ENCODE results near the gene KISS1. TPM values are rescaled to one million over a fixed set of nuclear protein-coding genes. Genes with fewer than 3 reads are reported as not detected.

KISS1 gene
- polyA plus RNA-seq, 1 donor from 2014 or later = not detected

DNA sequence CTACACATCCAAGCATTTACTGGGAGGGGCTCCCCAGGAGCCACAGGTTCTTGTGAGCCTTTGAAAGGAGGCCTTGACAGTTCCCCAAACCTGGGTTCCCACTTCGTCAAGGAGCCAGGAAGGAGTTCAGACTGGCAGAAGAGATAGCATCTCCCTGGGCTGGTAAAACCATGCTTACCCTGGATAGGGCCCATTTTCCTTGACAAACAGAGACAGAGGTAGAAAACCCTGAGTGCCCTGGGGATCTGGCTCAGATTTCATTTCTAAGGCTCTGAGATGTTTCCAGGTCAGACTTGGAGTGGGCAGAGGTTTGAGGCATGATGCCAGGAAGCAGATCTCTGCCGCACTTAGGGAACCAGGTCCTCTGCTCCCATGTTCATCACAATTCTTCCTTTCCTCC lies 47.2 kb downstream of the KISS1 start:
- Mint-ChIP-seq H3K36me3 (no peaks in the 10 kb centered on the region), H3K9me3 (no peaks in the 10 kb centered on the region), H3K4me1 (peaks cover 0 to 4% (median 0%) of the 10 kb centered on the region in 3 donors), H3K27ac (no peak overlapping the region), H3K4me3 (peak overlapping the region in 3 of 4 donors; percentile 1 to 73 (median 35)), H3K27me3 (peaks cover 16% of the 10 kb centered on the region)

DNA sequence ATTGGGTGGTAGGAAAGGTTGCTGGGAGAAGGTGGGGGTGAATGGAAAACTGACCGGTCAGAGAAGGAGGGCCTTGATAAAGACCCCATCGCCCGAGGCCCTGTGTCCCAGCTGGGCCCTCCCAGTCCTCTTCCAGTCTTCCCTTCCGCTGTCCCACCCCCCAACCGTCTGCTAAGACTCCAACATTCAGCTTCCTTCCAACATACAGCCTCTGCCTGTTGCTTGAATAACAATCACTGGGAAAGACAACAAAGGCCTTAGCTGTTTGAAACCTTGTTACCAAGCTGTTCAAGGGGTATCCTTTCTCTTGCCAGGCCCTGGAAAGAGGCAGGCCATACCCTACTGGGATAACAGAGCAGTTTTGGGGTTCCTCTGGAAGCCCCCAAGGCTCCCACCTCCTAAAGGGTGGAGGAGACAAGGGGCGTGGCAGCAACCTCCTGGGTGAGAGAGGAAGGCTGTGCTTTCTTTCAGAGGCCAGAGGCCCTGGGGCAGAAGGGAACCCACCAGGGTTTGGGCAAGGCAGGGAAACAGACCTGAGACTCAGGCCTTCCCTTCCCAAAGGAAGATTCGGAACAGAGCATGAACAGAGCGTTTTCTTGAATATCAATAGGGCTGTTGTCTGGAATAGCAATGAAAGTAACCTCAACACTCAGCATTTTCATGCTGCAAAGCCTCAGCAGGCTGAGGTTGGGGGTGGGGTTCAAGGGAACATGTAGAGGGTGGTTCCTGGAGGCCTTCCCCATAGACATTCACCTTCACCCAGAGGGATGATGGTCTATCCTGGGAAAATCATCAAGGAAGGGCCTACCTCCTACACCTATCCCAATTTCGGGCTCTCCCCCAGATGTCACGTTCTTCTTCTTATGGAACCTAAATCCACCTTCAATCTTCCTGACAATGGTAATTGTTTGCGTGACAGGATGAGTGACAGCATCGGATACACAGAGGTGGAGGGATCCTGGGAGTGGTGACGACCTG lies 48.6 kb downstream of the KISS1 start:
- Mint-ChIP-seq H3K36me3 (no peaks in the 10 kb centered on the region), H3K4me1 (peaks cover 0 to 2% (median 0%) of the 10 kb centered on the region in 3 donors), H3K27ac (no peak overlapping the region), H3K27me3 (peaks cover 6% of the 10 kb centered on the region), H3K4me3 (peak overlapping the region in 2 of 4 donors; percentile 2 to 10), H3K9me3 (no peaks in the 10 kb centered on the region)

DNA sequence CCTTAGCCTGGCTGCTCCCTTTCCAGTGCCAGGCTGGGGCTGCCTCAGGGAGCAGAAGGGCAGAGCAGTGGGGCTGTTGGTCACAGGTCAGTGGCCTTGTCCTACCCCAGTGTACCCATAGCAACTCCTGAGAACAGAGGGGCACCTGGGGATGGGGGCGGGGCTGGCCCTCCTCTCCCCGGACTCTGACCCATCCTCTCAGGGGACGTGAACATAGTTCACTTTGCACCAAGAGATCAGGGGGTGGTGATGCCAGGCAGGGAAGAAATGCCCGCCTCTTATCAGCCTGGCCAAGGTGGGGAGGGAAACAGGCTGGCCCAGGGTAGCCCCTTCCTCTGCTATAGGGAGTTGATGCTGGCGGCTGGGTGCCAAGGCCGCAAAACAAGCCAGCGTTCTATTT lies 49.3 kb downstream of the KISS1 start:
- peaks cover 0 to 2% (median 0%) of the 10 kb centered on the region in 3 donors for H3K4me1 Mint-ChIP-seq
- H3K4me3 Mint-ChIP-seq = no peak overlapping the region
- no peaks in the 10 kb centered on the region for H3K36me3 Mint-ChIP-seq
- no peaks in the 10 kb centered on the region for H3K9me3 Mint-ChIP-seq
- H3K27me3 Mint-ChIP-seq = peaks cover 4% of the 10 kb centered on the region
- H3K27ac Mint-ChIP-seq = no peak overlapping the region

DNA sequence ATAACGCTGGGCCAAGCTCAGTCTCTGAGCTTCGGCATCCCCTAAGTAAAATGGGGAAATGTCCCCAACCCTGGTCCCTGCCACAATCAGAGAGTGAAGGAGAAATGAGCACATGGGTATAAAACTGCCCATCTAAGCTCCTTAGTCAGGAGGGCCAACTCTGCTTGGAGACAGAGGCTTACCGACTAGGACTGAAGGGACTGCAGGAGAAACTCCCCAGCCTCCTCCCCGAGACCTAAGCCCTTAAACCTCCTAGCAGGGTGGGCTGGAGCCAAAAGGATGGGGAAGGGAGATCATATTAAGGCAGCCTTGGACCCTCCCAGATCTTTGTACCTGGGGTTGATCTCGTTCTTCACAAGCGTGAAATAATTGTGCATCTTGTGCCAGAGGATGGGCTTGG lies 50.0 kb downstream of the KISS1 start:
- Mint-ChIP-seq H3K4me1 (peaks cover 0 to 2% (median 0%) of the 10 kb centered on the region in 3 donors), H3K4me3 (no peak overlapping the region), H3K27ac (no peak overlapping the region), H3K36me3 (no peaks in the 10 kb centered on the region), H3K27me3 (peaks cover 4% of the 10 kb centered on the region), H3K9me3 (no peaks in the 10 kb centered on the region)

DNA sequence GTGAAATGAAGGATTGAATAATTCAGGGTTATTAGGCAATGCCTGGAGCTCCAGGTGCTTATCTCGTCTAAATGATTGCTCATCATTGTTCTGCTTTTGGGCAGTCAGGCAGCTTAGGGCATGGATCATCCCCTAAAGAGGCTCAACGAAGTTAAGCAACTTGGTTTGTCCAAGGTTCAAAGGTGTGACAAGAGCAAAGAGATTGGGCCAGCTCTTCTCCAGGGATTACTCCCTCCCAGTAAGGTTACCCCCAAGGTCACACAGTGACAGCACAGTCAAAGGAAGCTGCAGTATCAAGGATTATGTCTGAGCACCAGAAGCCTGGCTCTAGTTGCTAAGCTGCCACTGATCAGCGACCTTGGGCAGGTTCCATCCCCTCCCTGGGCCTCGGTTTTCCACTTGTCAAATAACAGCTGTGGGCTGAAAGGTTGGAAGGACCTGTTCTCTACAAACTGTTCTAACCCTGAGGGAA lies 51.2 kb downstream of the KISS1 start:
- Mint-ChIP-seq H3K27ac (no peak overlapping the region), H3K36me3 (no peaks in the 10 kb centered on the region), H3K4me1 (peaks cover 0 to 2% (median 0%) of the 10 kb centered on the region in 3 donors)

DNA sequence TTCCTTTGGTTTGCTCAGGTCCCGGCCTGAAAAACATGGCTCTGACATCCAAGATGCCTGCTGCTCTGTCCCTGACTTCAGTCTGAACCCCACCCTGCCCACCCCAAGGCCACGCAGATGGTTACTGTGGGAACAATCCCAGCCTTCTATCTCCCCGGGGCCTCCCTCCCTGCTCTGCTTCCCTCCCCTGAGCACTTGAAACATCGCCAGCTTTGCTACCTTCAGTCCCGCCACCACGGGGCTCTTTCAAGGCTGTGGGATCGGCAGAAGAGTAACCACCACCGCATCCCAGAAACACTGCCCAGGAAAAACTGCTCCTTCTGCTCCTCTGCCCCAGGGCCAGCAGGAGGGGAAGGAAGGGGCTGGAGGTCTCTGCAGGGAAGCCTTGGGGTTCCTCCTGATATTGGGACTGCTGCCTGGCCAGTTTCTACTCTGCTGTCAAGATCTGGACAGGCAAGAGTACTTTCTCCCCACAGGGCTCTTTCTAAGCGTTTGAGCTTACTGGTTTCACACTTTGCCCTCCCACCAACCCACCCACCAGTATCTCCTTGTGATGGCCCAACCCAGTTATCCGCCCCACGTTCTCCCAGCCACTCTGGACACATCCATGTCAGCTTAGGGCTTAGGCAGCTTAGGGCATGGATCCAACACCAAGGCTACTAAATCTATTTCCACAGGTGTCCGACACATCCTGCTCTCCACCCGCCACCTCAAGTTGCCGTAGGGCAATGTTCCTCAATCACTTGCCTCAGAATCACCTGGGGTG lies 52.8 kb downstream of the KISS1 start:
- Mint-ChIP-seq H3K36me3 (no peaks in the 10 kb centered on the region), H3K9me3 (no peaks in the 10 kb centered on the region), H3K4me1 (no peaks in the 10 kb centered on the region), H3K4me3 (no peak overlapping the region), H3K27ac (no peak overlapping the region), H3K27me3 (peaks cover 9% of the 10 kb centered on the region)

More for the DNA sequence above, 51.2 kb downstream of the KISS1 start:
- no peaks in the 10 kb centered on the region for H3K9me3 Mint-ChIP-seq
- H3K27me3 Mint-ChIP-seq = peaks cover 4% of the 10 kb centered on the region
- H3K4me3 Mint-ChIP-seq = no peak overlapping the region

DNA sequence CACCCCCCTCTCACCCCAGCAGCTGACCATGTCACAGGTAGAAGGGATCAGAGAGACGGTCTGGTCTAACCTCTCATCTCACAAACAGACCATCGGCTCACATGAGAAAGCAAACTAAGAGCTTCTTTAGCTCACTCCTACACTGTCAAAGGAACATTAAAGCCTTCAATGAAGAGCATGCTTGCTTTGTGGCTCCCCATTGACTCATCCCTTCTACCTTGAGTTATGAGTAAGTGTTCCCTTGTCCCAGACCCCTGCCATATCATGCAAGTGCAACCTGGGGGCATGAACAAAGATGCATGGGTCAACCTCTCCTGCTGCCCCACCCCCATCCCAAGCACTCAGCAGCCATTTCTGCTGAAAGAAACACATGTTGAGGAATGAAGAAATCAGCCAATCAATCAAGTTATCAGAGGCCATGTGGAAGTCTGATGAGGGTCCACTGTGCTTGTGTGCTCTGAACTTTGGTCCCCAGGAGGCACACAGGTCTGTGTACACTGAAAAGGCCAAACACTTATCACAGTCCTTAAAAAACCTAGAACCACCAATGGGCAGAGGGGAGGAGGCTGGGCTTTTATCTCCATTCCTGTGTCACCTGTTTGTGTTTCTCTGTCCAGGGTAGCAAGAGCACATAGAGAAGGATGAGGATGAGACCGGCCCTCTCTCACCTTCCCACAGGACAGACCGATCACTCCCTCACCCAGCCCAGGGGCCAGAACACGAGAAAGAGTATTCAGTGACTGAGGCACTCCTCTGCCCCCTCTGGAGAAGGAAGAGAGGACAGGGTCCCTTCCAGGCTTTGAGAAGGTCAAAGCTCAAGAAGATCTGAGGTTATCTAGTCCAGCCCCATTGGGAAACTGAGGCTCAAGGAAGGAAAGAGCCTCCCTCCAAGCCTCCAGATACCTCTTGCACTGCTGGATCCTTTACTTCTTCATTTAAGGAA lies 54.0 kb downstream of the KISS1 start:
- H3K27ac Mint-ChIP-seq = no peak overlapping the region
- no peak overlapping the region for H3K4me3 Mint-ChIP-seq
- no peaks in the 10 kb centered on the region for H3K9me3 Mint-ChIP-seq
- no peaks in the 10 kb centered on the region for H3K36me3 Mint-ChIP-seq
- H3K4me1 Mint-ChIP-seq = no peaks in the 10 kb centered on the region
- H3K27me3 Mint-ChIP-seq = peaks cover 9% of the 10 kb centered on the region

DNA sequence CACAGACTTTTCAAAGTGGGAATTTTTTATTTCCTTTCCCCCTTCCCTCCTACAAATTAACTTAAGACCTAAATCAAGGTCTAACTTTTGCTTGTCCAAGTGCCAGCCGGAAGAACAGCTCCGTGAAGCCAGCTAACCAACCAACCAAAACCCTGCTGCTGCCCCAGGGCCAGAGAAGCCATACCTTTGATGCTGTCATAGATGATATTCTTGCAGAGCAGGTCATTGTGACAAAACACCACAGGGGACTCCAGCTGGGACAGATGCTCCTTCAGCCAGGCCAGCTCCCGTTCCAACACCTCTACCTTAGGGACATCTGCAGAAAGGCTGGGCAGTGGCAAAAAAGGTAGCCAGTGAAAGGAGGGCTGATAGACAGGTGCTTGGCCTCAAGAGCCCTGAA lies 55.2 kb downstream of the KISS1 start:
- peaks cover 8% of the 10 kb centered on the region for H3K27me3 Mint-ChIP-seq
- H3K4me3 Mint-ChIP-seq = no peak overlapping the region
- no peaks in the 10 kb centered on the region for H3K9me3 Mint-ChIP-seq
- H3K36me3 Mint-ChIP-seq = no peaks in the 10 kb centered on the region
- no peaks in the 10 kb centered on the region for H3K4me1 Mint-ChIP-seq
- H3K27ac Mint-ChIP-seq = no peak overlapping the region

Other genes with a start within 250 kb of the KISS1 start
- gene SOX13, start 123.4 kb downstream of the KISS1 start, polyA plus RNA-seq = 0.33 TPM
- gene ETNK2, start 44.4 kb downstream of the KISS1 start, polyA plus RNA-seq = 1.5 TPM
- gene REN, start 30.2 kb downstream of the KISS1 start, polyA plus RNA-seq = not detected
- gene GOLT1A, start 17.5 kb upstream of the KISS1 start, polyA plus RNA-seq = not detected
- 0.11 TPM for gene PLEKHA6, start 163.4 kb upstream of the KISS1 start, polyA plus RNA-seq
- 24.4 TPM for gene PPP1R15B, start 215.3 kb upstream of the KISS1 start, polyA plus RNA-seq

All from IgD-negative memory B cell (primary cell).